Activated T-helper 1 cell treated with anti-CD3 and anti-CD28 coated beads, Interleukin-2, amount 50 U/mL, for 16 hours (primary cell): ENCODE results near the gene HMCN2.
A peak's percentile ranks its signal among the peaks of the same experiment; 100 is the strongest.

Experiments used
- DNase-seq, 2 donors: peaks; one replicate each; pipeline ENCODE4 v3.0.0-alpha.2; 2020; ENCODE audit warnings: low read depth in 1 of 2, low spot score in 1 of 2

Gene HMCN2

DNA sequence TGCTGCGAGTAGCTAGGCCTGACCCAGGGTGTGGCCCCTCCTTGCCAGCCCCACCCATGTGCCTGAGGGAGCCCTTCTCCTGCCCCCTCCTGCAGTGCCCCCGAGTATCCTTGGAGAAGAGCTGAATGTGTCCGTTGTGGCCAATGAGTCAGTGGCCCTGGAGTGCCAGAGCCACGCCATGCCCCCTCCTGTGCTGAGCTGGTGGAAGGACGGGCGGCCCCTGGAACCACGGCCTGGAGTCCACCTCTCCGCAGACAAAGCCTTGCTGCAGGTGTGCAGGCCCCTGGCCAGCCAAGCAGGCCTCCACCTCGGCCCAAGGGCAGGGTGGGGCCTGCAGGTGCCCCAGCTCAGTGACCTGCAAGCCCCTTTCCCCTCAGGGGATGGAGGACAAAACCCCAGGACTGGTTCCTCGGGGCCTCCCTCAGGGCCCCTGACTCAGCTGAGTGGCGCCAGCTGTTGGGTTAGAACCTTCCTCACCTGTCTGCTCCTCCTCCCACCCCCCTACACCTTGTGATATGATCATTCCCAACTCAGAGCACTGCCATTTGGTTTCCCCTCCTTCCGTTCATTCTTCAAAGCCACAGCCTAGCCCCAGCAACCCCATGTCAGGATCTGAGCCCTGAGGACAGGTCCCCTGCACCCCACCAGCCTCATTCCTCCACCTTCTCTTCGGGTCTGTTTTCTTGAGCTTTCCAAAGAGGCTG is 99.2 kb downstream of the HMCN2 start:
- no peak for DNase-seq

DNA sequence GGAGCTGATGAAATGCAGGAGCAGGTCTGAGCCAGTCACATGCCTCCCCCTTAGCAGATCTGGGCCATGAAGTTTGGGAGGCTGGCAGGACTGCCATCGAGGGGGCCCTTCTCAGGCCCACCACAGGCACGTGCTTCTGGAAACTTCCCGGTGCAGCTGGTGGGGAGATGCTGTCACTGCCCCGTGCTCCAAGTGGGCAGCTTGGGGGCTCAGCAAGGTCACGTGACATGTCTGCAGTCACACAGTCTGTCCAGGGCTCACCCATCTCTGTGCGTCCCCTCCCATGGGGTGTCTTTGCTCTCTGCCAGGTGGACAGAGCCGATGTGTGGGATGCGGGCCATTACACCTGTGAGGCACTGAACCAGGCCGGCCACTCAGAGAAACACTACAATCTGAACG is 99.8 kb downstream of the HMCN2 start:
- no peak for DNase-seq

- no peak for DNase-seq
These were observed 100.5 kb downstream of the HMCN2 start for GRCh38 chr9:130366072-130366471.

DNA sequence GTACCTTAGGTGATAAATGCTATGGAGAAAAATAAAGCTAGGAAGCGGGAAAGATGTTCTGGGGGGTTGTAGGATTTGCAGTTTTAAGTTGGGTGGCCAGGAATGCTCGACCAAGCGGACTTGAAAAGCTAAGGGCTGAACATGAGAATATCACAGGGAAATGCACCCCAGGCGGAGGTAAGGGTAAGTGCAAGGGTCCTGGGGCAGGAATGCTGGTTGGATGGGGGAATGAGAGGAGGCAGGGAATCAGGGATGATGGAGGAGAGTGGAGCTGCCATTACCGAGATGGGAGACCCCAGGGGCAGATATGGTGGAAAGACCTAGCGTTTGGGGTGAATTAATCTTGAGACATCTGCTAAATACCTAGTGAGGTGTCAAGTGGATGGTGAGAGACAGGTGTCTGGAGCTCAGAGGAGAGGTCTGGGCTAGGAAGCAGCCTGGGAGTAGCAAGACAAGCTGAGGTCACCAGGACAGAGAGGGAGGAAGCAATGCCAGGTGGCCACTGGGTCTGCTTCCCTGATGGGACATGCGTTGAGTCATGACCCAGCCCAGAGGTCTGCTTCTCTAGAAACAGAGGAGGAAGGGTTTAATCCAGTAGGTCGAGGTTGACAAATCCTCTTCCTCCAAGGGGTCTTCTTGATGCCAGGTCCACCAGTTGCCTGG is 101.5 kb downstream of the HMCN2 start:
- no peak for DNase-seq

DNA sequence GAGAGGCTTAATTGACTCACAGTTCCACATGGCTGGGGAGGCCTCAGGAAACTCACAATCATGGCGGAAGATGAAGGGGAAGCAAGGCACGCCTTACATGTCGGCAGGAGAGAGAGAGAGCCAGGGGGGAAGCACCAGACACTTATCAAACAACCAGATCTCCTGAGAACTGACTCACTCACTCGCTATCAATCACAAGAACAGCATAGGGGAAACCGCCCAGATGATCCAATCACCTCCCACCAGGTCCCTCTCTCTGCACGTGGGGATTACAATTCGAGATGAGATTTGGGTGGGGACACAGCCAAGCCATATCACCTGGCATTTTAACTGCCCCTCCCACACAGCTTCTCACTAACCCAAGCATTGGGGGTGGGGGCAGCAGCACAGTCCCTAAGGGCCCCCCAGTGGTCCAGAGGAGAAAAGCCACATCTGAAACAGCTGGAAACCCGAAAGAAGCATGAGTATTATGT is 103.1 kb downstream of the HMCN2 start:
- peak in 1 of 2 donors; percentile 8 for DNase-seq

DNA sequence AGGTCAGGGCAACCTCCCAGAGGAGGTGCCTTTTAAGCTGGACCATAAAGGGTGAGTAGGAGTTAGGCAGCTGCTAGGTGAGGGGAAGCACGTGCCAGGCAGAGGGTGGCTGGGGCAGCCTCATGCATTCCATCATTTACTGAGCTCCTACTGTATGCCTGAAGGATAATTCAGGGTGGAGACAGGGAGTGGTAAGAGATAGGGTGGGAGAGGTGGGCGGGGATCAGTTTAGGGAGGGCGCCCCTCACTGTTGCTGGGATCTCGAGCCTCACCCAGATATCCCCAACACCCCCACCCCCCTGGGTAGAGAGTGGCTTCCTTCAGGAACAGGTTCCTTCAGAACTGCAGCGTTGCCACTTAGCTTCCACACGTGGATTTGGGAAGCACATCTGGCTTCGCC is 104.7 kb downstream of the HMCN2 start:
- DNase-seq: no peak

GRCh38 chr9:130371196-130371966 is 105.8 kb downstream of the HMCN2 start:
- DNase-seq: no peak

GRCh38 chr9:130372057-130372456 is 106.5 kb downstream of the HMCN2 start:
- DNase-seq: no peak

DNA sequence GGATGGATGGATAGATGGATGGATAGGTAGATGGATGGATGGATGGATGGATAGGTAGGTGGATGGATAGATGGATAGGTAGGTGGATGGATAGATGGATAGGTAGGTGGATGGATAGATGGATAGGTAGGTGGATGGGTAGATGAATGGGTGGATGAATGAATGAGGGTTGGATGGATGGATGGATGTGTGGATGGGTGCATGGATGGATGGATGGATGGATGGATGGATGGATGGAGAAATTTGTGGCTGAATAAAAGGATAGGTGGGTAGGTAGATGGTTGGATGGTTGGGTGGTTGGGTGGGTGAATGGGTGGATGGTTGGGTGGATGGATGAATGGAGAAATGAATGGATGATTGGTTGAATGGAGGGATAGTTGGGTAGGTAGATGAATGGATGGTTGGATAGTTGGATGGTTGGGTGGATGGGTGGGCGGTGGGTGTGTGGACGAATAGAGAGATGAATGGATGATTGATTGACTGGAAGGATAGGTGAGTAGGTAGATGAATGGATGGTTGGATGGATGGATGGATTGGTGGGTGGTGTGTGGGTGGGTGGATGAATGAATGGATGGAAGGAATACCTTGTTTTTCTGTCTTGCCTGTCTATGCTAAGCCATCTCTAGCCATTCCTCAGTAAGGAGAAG is 108.2 kb downstream of the HMCN2 start:
- DNase-seq: no peak

- DNase-seq: no peak
These were observed 112.1 kb downstream of the HMCN2 start for GRCh38 chr9:130377612-130378011.

- no peak for DNase-seq
These were observed 113.5 kb downstream of the HMCN2 start for GRCh38 chr9:130378875-130379648.

DNA sequence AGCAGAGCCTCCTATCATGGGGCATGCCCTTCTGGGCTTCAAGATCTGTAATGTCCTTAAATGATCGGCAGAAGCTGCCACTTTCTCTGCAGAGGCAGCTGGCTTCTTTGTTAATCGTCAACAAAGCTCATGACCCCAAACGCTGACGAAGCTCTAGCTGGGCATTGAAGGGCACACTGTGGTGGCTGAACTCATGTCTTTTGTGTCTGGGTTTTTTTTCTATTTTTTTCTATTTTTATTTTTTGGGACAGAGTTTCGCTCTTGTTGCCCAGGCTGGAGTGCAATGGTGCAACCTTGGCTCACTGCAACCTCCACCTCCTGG is 114.0 kb downstream of the HMCN2 start:
- DNase-seq: no peak

DNA sequence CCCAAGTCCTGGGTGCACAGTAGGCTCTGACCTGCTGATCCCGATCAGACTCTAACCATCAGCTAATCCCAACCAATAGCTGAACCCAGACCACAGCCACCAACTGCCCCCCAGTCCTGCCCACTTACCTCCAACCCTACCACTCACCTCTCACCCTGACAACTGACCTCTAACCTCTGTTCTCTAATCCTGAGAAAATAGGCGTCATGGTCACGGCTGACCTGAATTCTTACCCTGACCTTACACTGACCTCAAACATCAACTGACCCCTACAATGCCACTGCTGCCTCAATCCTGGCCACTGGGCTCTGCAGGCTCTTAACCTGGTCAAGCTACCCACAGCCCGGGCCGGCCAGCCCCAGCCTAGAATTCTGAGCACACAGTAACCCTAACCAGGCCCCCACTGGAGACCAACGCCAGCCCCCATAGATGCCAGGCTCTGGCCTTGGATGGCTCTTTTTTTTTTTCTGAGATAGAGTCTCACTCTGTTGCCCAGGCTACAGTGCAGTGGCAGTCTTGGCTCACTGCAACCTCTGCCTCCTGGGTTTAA is 115.4 kb downstream of the HMCN2 start:
- DNase-seq: no peak

- no peak for DNase-seq
These were observed 116.1 kb downstream of the HMCN2 start for GRCh38 chr9:130381660-130382059.

- no peak for DNase-seq
These were observed 116.5 kb downstream of the HMCN2 start for GRCh38 chr9:130382096-130382495.

- no peak for DNase-seq
These were observed 117.2 kb downstream of the HMCN2 start for GRCh38 chr9:130382636-130383349.

- no peak for DNase-seq
These were observed 117.8 kb downstream of the HMCN2 start for GRCh38 chr9:130383350-130383715.

GRCh38 chr9:130383979-130384676 is 118.6 kb downstream of the HMCN2 start:
- no peak for DNase-seq

GRCh38 chr9:130385257-130385656 is 119.7 kb downstream of the HMCN2 start:
- DNase-seq: no peak
